Fibroblast of lung (primary cell): Measurements from ENCODE around the gene MACROD2.

Source experiments
- EZH2 ChIP-seq: IDR thresholded peaks from 2 replicates; pipeline ENCODE4 v1.5.1; 2012; ENCODE audit warnings: low read length, control low read depth, mild to moderate bottlenecking; ENCODE audit errors: missing control alignments
- TF ChIP-seq, protein P1 (sequence below), 2 donors: IDR thresholded peaks in 1 of 2; conservative IDR thresholded peaks in 1 of 2; 1 replicate in 1 of 2; 2 replicates in 1 of 2; pipeline ENCODE4 v1.5.1; 2011 to 2012; ENCODE audit warnings: low read length in 2 of 2, control low read depth in 1 of 2, inconsistent platforms in 1 of 2, low read depth in 1 of 2, mild to moderate bottlenecking in 1 of 2

DNA sequence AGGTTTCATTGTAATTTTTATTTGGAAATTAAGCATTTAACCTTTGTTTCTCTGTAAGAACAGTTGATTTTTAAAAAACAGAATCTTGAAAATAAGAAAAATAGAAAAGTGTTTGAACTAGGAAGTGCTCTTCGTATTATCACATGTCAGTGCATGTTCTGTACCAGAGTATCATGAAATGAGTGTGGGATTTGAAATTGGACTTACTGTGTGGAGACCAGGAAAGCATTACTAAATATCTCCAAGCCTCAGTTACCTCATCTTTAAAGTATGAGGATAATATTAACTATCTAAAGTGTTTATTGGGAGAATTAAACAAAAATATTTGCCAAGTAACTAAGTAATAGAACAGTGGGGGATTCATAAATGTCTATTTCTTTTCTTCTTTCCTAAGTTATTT is 499.0 kb downstream of the MACROD2 start:
- TF ChIP-seq EZH2: no peak
- TF ChIP-seq, protein P1, sequence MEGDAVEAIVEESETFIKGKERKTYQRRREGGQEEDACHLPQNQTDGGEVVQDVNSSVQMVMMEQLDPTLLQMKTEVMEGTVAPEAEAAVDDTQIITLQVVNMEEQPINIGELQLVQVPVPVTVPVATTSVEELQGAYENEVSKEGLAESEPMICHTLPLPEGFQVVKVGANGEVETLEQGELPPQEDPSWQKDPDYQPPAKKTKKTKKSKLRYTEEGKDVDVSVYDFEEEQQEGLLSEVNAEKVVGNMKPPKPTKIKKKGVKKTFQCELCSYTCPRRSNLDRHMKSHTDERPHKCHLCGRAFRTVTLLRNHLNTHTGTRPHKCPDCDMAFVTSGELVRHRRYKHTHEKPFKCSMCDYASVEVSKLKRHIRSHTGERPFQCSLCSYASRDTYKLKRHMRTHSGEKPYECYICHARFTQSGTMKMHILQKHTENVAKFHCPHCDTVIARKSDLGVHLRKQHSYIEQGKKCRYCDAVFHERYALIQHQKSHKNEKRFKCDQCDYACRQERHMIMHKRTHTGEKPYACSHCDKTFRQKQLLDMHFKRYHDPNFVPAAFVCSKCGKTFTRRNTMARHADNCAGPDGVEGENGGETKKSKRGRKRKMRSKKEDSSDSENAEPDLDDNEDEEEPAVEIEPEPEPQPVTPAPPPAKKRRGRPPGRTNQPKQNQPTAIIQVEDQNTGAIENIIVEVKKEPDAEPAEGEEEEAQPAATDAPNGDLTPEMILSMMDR (conservative IDR thresholded peaks at IDR 0.05 in 1 of 2, IDR thresholded peaks at IDR 0.05 in 1 of 2; ENCODE audit: low read depth in 1 of 2, low read length in 2 of 2): no peak
